NCI-H2196 (cell line): Measurements from ENCODE around the gene MYO9A.

Experiments used
- DNase-seq: peaks from one replicate; lab custom pipeline; 2025; ENCODE audit not compliant: unreplicated experiment; lab: John Stamatoyannopoulos, UW

The MYO9A gene

GRCh38 chr15:71812966-71813722, 304.8 kb downstream of the MYO9A start:
- DNase-seq, result no peak

- DNase-seq, result no peak
These were observed 305.9 kb downstream of the MYO9A start for GRCh38 chr15:71811752-71812735.

- DNase-seq, result no peak
These were observed 306.8 kb downstream of the MYO9A start for GRCh38 chr15:71811036-71811736.

- no peak for DNase-seq
These were observed 307.5 kb downstream of the MYO9A start, which contains the start of gene NR2E3 for GRCh38 chr15:71810256-71811035. Gene NR2E3 (plus strand): TSS chr15:71810554. CDS start chr15:71810744, 190 bp downstream.

GRCh38 chr15:71809346-71809745, 308.6 kb downstream of the MYO9A start:
- no peak for DNase-seq

GRCh38 chr15:71808311-71809020, 309.5 kb downstream of the MYO9A start:
- no peak for DNase-seq

- DNase-seq, result no peak
These were observed 310.3 kb downstream of the MYO9A start for GRCh38 chr15:71807691-71808091.

GRCh38 chr15:71807125-71807629, 310.8 kb downstream of the MYO9A start:
- no peak for DNase-seq

GRCh38 chr15:71806452-71806931, 311.5 kb downstream of the MYO9A start:
- DNase-seq, result no peak

- DNase-seq, result no peak
These were observed 313.1 kb downstream of the MYO9A start for GRCh38 chr15:71804695-71805470.

GRCh38 chr15:71804226-71804625, 313.7 kb downstream of the MYO9A start:
- DNase-seq, result no peak

GRCh38 chr15:71802770-71803169, 315.2 kb downstream of the MYO9A start:
- no peak for DNase-seq

- no peak for DNase-seq
These were observed 315.9 kb downstream of the MYO9A start for GRCh38 chr15:71801935-71802655.

- DNase-seq, result peak; percentile 49
These were observed 316.9 kb downstream of the MYO9A start for GRCh38 chr15:71800835-71801745.

- DNase-seq, result no peak
These were observed 317.8 kb downstream of the MYO9A start for GRCh38 chr15:71800190-71800589.

GRCh38 chr15:71798641-71799040, 319.3 kb downstream of the MYO9A start:
- DNase-seq, result no peak

- no peak for DNase-seq
These were observed 325.4 kb downstream of the MYO9A start for GRCh38 chr15:71792521-71792920.
